Endothelial cell of umbilical vein (primary cell): ENCODE results near the gene PYY. TPM values are rescaled to one million over a fixed set of nuclear protein-coding genes. Genes with fewer than 3 reads are reported as not detected.

Source experiments
- BruUV-seq: library from RNA; stranded (reverse); fragments of 400-500 nt; replicated peaks from 2 replicates; lab custom pipeline; 2021; lab: Mats Ljungman, UMichigan
- CTCF ChIA-PET: fragments of 300-600, 350-600 bp; sonication (Branson Sonifier 250); formaldehyde crosslinking; loops from one replicate; lab custom pipeline; 2021; ENCODE audit warnings: antibody characterized with exemption, inconsistent platforms; lab: Charles Lee
- POLR2A ChIA-PET: fragments of 300-600, 350-600 bp; sonication (Branson Sonifier 250); formaldehyde crosslinking; loops from one replicate; lab custom pipeline; 2021; ENCODE audit warnings: antibody characterized with exemption, inconsistent platforms; lab: Charles Lee
- DNase-seq: peaks from one replicate; pipeline ENCODE4 v3.0.0-alpha.2; 2011; ENCODE audit warnings: low read depth, low spot score
- FAIRE-seq: peaks from 2 replicates; lab custom pipeline; 2011; peaks lifted over from hg19 to GRCh38; lab: Jason Lieb, UNC
- H2AFZ ChIP-seq: 2 replicates; pipeline ENCODE4 v1.6.0; 2012; ENCODE audit warnings: low read depth, low read length, control low read depth, inconsistent platforms
- H3K27ac ChIP-seq: 2 replicates; pipeline ENCODE4 v1.5.1; 2011; ENCODE audit warnings: low read depth, mild to moderate bottlenecking, control low read depth, low read length, moderate library complexity; ENCODE audit not compliant: insufficient read depth
- H3K27me3 ChIP-seq, 2 experiments: 2 replicates each; pipeline versions ENCODE4 v1.6.0 to v1.6.1; 2011; ENCODE audit warnings: low read length in 2 of 2, mixed read lengths in 1 of 2; ENCODE audit not compliant: control insufficient read depth in 2 of 2, insufficient read depth in 2 of 2
- H3K36me3 ChIP-seq, 2 experiments: 2 replicates in 1 of 2; 3 replicates in 1 of 2; pipeline ENCODE4 v1.5.1; 2011; ENCODE audit warnings: low read length in 2 of 2, mild to moderate bottlenecking in 1 of 2, moderate library complexity in 1 of 2; ENCODE audit not compliant: control insufficient read depth in 2 of 2, insufficient read depth in 2 of 2; ENCODE audit errors: extremely low read depth in 1 of 2
- H3K4me1 ChIP-seq: 3 replicates; pipeline ENCODE4 v1.5.1; 2011; ENCODE audit warnings: mild to moderate bottlenecking, low read length; ENCODE audit not compliant: control insufficient read depth, insufficient read depth; ENCODE audit errors: extremely low read depth
- H3K4me2 ChIP-seq: 2 replicates; pipeline ENCODE4 v1.6.1; 2011; ENCODE audit warnings: low read length, control low read depth, mixed read lengths; ENCODE audit not compliant: insufficient read depth
- H3K4me3 ChIP-seq, 3 experiments: fragments of 200-600 bp in 1 of 3; sonication (generic), shearing (Covaris generic) in 1 of 3; replicated peaks in 1 of 3; 2 replicates each; pipeline ENCODE4 v1.5.1; 2011 to 2016; ENCODE audit warnings: control low read depth in 3 of 3, low read length in 3 of 3, mild to moderate bottlenecking in 2 of 3, inconsistent platforms in 1 of 3, low read depth in 1 of 3, moderate library complexity in 1 of 3; ENCODE audit not compliant: insufficient read depth in 1 of 3
- H3K79me2 ChIP-seq: 2 replicates; pipeline ENCODE4 v1.6.0; 2012; ENCODE audit warnings: low read length, inconsistent platforms; ENCODE audit not compliant: control insufficient read depth, insufficient read depth
- H3K9ac ChIP-seq: replicated peaks from 2 replicates; pipeline ENCODE3; 2011; ENCODE audit warnings: low read length, control low read depth; ENCODE audit not compliant: insufficient read depth; ENCODE audit errors: extremely low read depth
- H3K9me1 ChIP-seq: replicated peaks from 3 replicates; pipeline ENCODE4 v1.6.0; 2011; ENCODE audit warnings: mild to moderate bottlenecking, low read length; ENCODE audit not compliant: control insufficient read depth, insufficient read depth; ENCODE audit errors: extremely low read depth
- H3K9me3 ChIP-seq: replicated peaks from 2 replicates; pipeline ENCODE4 v1.5.1; 2012; ENCODE audit warnings: low read length, inconsistent platforms; ENCODE audit not compliant: control insufficient read depth, insufficient read depth
- H4K20me1 ChIP-seq: replicated peaks from 2 replicates; pipeline ENCODE3; 2011; ENCODE audit warnings: mild to moderate bottlenecking, low read length; ENCODE audit not compliant: control insufficient read depth, insufficient read depth; ENCODE audit errors: extremely low read depth
- CTCF ChIP-seq, 2 donors: IDR thresholded peaks; 1 replicate in 1 of 2; 2 replicates in 1 of 2; pipeline ENCODE4 v1.5.1; 2011; ENCODE audit warnings: low read length in 2 of 2, mild to moderate bottlenecking in 2 of 2, moderate library complexity in 2 of 2, control low read depth in 1 of 2, inconsistent platforms in 1 of 2, low read depth in 1 of 2; ENCODE audit not compliant: insufficient read depth in 1 of 2; ENCODE audit errors: extremely low read depth in 1 of 2
- EZH2 ChIP-seq: IDR thresholded peaks from 2 replicates; pipeline ENCODE4 v1.6.1; 2012; ENCODE audit warnings: borderline replicate concordance, low read depth, mild to moderate bottlenecking, moderate library complexity, low read length, inconsistent platforms; ENCODE audit not compliant: severe bottlenecking
- FOS ChIP-seq: IDR thresholded peaks from 2 replicates; pipeline ENCODE4 v1.6.1; 2011; ENCODE audit warnings: mild to moderate bottlenecking, low read length, moderate library complexity, borderline replicate concordance; ENCODE audit not compliant: insufficient read depth
- GATA2 ChIP-seq: IDR thresholded peaks from 2 replicates; pipeline ENCODE4 v1.7.0; 2011; ENCODE audit warnings: low read depth, mild to moderate bottlenecking, moderate library complexity, mixed read lengths, low read length; ENCODE audit not compliant: insufficient read length, insufficient read depth
- JUN ChIP-seq: IDR thresholded peaks from 2 replicates; pipeline ENCODE4 v1.6.1; 2011; ENCODE audit warnings: borderline replicate concordance, low read depth; ENCODE audit not compliant: insufficient read length, insufficient read depth
- MAX ChIP-seq: IDR thresholded peaks from 2 replicates; pipeline ENCODE4 v1.6.1; 2011; ENCODE audit not compliant: insufficient read depth, insufficient read length
- MYC ChIP-seq: IDR thresholded peaks from one replicate; pipeline ENCODE4 v1.6.1; 2011; ENCODE audit warnings: mild to moderate bottlenecking, low read depth, low read length
- POLR2A ChIP-seq: IDR thresholded peaks from 2 replicates; pipeline ENCODE4 v1.6.1; 2012; ENCODE audit warnings: low read depth, mild to moderate bottlenecking, control low read depth, low read length
- POLR2AphosphoS5 ChIP-seq: IDR thresholded peaks from 2 replicates; pipeline ENCODE4 v1.6.1; 2012; ENCODE audit warnings: low read depth, mild to moderate bottlenecking, control low read depth, low read length, moderate library complexity; ENCODE audit not compliant: insufficient read depth
- dilution Hi-C: fragments of 300-500 bp; cut with MboI; formaldehyde crosslinking; loops from one replicate; pipeline ENCODE4 v1.15.0; 2019; ENCODE audit warnings: low sequenced_read_pairs; ENCODE audit not compliant: extremely low pct_ligation_motif_present
- intact Hi-C: fragments of 100-400 bp; cut with micrococcal nuclease; formaldehyde crosslinking; loops from one replicate; pipeline ENCODE4 v1.10.0; 2022
- polyA plus RNA-seq, 4 experiments: library from polyadenylated mRNA; depleted of rRNA in 3 of 4; stranded (reverse) in 3 of 4; unstranded in 1 of 4; fragments of >200 nt; gene quantifications; 2 replicates each; pipeline versions ENCODE4 v1.2.1 to v1.2.3, GENCODE V29; 2011 to 2012; ENCODE audit warnings: missing spikeins in 1 of 4
- total RNA-seq: library from RNA; stranded (reverse); gene quantifications from 2 replicates; pipeline ENCODE4 v1.2.3, GENCODE V29; 2021

Gene PYY
- total and polyA plus RNA-seq, 2 donors (not counting 3 experiments of a cell fraction or from before 2014, with no cell fraction given), result not detected

- TF ChIP-seq MYC (no peak), MAX (no peak), POLR2AphosphoS5 (no peak), GATA2 (no peak), POLR2A (no peak), FOS (no peak), EZH2 (no peak), JUN (no peak), CTCF (IDR thresholded peaks at IDR 0.05; ENCODE audit: extremely low read depth in 1 of 2, insufficient read depth in 1 of 2, low read depth in 1 of 2, low read length in 2 of 2) (no peak)
- peaks cover 0 to 4% of the 10 kb centered on the region in 2 experiments for H3K27me3 ChIP-seq
- no peaks in the 10 kb centered on the region for H3K4me1 ChIP-seq
- intact Hi-C loops (no loop called here), dilution Hi-C loops (no loop called here)
- no peak overlapping the region for H3K9ac ChIP-seq
- no peaks in the 10 kb centered on the region for H4K20me1 ChIP-seq
- no peaks in the 10 kb centered on the region for H3K9me3 ChIP-seq
- FAIRE-seq (no peak), DNase-seq (no peak)
- H3K4me3 ChIP-seq, result no peak overlapping the region
- no peak overlapping the region for H3K27ac ChIP-seq
- no peaks in the 10 kb centered on the region for H3K36me3 ChIP-seq
- H3K79me2 ChIP-seq, result no peaks in the 10 kb centered on the region
- H3K4me2 ChIP-seq, result no peak overlapping the region
- H2AFZ ChIP-seq, result no peak overlapping the region
- H3K9me1 ChIP-seq, result no peaks in the 10 kb centered on the region
- BruUV-seq, result no TSS peak
- POLR2A ChIA-PET, result no interaction called here
- CTCF ChIA-PET, result no interaction called here
Measured at GRCh38 chr17:43936434-43936833, 17.3 kb downstream of the PYY start.
